HG03469 (cell line): ENCODE measurements around the gene SMARCC1.

Source experiments
- ATAC-seq: cut with Tn5 transposase; IDR thresholded peaks from one replicate; pipeline ENCODE4 v1.9.1; 2021; ENCODE audit warnings: mild to moderate bottlenecking, moderate library complexity, moderate number of reproducible peaks; ENCODE audit not compliant: unreplicated experiment

Gene SMARCC1

GRCh38 chr3:47636921-47637320, 144.8 kb downstream of the SMARCC1 start:
- ATAC-seq = no peak

DNA sequence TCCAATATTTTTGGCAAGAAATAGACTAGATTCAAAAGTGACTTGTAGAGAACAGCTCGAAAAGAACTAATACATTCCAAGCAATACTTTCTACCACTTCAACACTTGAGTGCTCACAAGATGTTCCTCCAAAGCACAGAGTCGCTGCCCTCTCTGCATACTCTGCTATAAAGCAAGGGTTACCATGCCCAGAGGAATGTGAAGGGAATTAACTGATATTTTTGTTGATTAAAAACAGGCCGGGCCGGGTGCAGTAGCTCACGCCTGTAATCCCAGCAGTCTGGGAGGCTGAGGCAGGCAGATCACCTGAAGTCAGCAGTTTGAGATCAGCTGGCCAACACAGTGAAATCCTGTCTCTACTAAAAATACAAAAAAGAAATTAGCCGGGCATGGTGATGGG, 145.5 kb downstream of the SMARCC1 start:
- no peak for ATAC-seq

- no peak for ATAC-seq
Observed at GRCh38 chr3:47635536-47635935, 146.2 kb downstream of the SMARCC1 start.

DNA sequence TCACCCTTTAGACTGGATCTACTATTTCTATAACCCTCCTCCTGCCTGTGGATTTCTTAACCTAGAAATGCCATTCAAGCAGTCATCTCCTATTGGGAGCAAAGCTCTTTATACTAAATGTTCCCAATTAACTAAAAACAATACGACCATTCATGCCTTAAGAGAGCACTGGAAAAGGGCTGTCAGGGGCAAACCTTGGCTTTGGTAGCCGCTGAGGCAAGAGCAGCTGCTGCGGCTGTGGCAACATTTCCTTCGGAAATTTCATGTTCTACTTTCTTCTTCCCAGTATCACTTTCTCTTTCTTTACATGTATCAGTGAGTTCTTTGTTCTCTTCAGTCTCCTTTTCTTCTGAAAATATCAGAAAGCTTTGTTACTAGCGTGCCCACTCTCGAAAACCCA, 146.7 kb downstream of the SMARCC1 start:
- ATAC-seq = no peak

GRCh38 chr3:47630810-47631209, 150.9 kb downstream of the SMARCC1 start:
- ATAC-seq = no peak

- no peak for ATAC-seq
Observed at GRCh38 chr3:47629770-47630169, 151.9 kb downstream of the SMARCC1 start.

DNA sequence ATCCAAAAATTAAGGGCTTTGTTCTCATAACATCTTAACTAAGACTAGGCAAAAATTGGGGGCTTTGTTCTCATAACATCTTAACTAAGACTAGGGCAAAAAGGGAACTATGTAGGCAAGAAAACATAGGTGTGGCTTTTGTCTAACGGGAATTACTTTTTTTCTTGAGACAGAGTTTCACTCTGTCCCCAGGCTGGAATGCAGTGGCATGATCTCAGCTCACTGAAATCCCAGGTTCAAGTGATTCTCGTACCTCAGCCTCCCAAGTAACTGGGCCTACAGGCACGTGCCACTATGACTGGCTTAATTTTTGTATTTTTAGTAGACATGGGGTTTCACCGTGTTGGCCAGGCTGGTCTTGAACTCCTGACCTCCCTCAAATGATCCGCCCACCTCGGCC, 153.3 kb downstream of the SMARCC1 start:
- no peak for ATAC-seq

DNA sequence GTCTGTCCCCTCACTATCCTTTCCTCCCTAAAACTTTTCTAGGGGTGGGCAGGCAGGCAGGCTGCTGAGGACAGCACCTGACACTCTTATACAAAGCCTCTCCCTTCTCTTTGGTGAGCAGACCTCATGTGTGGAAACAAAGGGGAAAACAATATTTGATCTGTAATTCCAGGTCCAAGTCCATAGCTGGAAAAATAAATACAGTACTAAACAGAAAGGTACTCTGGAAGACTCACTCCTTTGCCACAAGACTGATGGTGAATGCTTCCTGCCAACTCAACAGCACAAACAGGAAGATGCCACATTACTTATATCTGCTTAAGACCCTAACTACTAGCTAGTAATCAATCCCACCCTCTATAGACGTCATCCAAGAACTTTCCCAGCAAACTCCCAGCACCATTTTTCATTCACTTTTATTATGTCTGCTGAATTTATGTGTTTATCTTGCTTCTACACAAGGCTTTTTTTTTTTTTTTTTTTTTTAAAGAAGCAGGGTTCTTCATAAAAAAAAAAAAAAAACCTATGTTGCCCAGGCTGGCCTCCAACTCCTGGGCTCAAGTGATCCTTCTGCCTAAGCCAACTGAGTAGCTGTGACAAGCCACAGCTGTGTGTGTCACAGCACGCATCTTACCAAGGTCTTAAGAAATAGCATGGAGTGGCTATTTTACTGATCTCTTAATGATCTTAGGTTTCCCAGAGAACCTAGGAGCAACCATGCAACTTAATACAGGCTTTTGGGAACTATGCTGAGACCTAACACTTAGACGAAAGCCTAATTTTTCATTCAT, 158.8 kb downstream of the SMARCC1 start:
- ATAC-seq = no peak

DNA sequence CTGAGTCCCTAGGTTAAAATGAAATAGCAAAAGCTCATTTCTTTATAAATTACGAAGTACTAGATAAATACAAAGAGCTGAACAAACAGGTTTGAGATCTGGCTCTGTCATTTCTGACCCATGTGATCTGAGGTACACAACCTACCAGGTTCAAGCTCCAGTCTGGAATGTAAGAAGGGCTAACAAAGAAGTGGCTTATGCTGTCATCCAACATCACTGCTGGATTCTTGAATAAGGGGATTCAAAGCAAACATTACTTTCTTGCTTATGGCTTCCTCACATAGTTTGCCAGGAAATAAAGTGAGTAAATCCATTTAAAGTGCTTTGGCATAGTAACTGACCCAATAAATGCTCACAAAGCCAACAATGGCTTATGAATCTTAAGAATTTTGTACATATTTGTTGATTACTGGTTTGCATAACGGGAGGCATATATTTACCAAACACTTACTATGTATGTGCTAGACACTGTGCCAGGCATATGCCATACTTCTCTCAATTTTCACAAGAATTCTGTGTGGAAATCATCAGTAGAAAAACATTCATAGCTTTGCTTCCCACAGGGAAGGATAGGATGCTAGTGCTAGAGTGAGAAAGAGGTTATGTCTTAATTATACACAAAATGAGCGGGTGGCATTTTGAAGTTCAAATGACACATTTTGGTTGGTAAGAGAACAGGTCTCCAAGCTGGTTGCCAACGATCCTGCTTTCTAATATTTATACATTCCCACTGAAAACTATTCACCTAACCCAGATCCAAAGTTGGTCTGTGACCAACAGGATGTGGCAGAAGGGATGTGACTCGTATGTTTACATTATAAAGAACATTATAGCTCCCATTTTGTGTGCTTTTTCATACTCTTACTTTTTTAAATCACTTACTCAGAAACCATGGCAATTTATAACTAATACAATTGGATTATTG, 164.3 kb downstream of the SMARCC1 start:
- no peak for ATAC-seq

GRCh38 chr3:47614788-47615187, 166.9 kb downstream of the SMARCC1 start:
- ATAC-seq = no peak

GRCh38 chr3:47613722-47614121, 168.0 kb downstream of the SMARCC1 start:
- ATAC-seq = no peak

DNA sequence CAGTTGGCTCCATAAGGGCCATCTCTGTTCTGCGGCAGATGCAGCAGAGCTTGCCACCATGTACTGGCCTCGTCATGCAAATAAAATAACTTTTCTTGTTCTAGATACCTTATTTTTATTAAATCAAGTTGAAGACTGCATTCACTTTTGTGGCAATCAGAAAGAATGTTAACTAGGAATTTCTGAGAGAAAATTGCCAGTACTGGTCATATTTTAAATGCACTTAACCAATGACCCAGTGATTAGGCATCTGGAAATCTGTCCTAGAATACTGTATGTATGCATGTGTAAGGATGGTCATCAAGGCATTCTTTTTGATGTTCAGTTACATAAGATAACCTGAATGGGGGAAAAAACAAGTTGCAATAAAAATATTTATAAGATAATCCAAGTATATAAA, 168.8 kb downstream of the SMARCC1 start:
- no peak for ATAC-seq

DNA sequence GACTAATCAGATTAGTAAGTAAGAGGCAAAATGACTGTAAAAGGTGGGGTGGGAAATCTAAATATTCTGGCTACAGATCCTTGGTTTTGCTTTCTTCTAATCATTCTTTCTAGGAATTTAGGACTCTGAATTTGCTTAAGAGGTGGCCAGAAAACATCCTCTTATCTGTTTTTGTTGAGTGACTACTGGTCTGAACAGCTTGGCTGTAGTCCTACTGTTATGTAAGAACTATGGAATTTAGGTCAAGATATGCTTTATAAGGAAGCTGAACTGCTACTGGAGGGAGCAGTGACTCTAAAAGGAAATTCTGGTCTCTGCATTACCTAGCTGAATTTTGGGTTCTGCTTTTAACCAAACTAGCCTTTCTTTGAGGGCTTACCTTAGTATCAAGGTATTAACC, 169.5 kb downstream of the SMARCC1 start:
- ATAC-seq = no peak

DNA sequence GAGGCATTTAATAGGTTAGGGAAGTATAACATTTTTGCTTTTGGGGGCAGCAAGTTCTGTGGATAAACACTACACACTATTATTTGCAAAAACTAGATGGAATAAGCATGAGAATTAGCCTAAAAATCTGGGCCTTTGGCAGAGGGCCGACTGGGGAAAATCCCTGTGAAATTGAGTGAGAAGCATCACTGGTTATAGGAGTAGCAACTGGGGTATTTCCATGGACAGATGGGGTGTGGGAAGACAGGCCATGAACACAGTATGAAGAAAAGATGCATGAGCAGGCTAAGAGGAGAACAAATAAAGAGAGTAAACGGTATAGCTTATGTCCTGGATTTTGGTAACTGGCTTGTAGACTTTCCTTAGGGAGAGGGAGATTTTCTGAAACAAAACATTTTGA, 170.1 kb downstream of the SMARCC1 start:
- ATAC-seq = no peak

DNA sequence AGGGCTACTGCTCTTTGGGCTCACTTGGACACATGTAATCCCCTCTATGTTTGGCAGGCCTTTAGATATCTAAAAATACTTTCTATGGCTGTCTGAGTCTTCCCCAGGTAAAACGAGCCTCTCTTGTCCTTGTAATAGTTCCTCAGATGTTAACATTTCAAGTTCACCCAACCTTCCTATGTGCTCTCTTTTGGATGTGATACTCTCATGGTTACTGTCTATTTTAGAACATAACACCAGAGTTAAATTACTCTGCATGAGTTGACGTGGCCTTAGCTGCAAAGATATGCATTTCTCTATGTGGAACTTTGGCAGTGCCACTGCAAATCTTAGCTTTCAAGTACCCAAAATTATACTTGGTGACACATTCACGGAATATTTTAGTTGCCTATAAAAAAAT, 171.1 kb downstream of the SMARCC1 start:
- ATAC-seq = no peak

DNA sequence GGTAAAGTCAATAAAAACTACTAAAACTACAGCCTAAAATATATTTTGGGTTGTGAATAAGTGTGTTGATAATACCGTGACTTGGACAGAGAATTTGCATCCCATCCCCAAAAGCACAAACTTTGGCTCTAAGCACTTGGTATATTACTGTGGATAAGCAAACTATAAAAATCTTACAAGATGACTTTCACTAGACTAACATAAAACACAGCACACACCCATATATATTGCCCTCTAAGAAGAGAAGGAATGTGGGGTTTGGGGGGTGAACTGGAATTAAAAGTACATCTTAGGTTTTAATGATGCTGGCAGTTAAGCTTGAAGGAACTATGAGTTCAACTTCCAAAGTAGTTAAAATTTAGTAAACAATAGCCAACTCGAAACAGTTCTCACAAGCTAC, 174.4 kb downstream of the SMARCC1 start:
- ATAC-seq = no peak

- no peak for ATAC-seq
Observed at GRCh38 chr3:47606165-47606564, 175.5 kb downstream of the SMARCC1 start.

DNA sequence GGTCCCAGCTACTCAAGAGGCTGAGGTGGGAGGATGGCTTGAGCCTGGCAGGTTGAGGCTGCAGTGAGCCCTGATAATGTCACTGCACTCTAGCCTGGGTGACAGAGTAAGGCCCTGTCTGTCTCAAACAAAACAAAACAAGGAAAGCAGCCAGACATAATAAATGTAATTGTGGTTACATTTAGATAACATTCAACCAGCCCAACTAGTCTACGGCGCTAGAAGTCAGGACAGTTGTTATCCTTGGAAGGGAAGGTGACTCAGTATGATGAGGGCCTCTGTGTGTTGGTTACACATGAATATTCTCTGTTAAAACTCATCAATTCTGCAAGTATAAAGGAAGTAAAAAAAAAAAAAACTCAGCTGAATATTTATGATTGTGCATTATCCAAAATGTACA, 176.0 kb downstream of the SMARCC1 start:
- ATAC-seq = no peak

- ATAC-seq = no peak
Observed at GRCh38 chr3:47604145-47604544, 177.5 kb downstream of the SMARCC1 start.

GRCh38 chr3:47603332-47603731, 178.4 kb downstream of the SMARCC1 start:
- no peak for ATAC-seq

DNA sequence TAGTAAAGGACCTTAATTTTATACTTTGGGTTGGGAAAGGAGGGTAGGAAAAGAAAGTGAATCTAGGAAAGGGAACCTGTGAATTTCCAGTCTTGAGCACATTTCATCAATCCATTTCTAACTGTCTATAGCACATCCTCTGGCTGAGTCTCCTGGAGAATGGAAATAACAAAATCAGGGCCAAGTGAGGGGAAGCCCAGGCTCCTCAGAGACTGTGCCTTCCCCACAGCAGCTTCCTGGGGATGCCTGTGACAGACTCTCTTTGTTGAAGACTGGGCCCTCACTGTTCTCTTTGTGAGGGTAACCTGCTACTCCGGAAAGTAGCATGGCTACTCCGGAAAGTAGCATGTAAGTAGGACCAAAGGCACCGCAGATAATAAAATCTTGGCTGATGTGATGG, 180.4 kb downstream of the SMARCC1 start:
- ATAC-seq = no peak

- no peak for ATAC-seq
Observed at GRCh38 chr3:47594792-47595191, 186.9 kb downstream of the SMARCC1 start.
